HFFc6 (cell line): Measurements from ENCODE around the gene TMEM107. TPM values are rescaled to one million over a fixed set of nuclear protein-coding genes. Genes with fewer than 3 reads are reported as not detected.

ENCODE experiments used
- DNase-seq: peaks from one replicate; pipeline ENCODE4 v3.0.0-alpha.2; 2018
- H3K27ac Mint-ChIP-seq: 2 replicates; pipeline ENCODE4 v1.8.0; 2020; ENCODE audit warnings: mild to moderate bottlenecking, mixed read lengths
- H3K27me3 Mint-ChIP-seq: 2 replicates; pipeline ENCODE4 v1.8.0; 2021; ENCODE audit warnings: mild to moderate bottlenecking, moderate library complexity, mixed read lengths; ENCODE audit not compliant: insufficient read depth
- H3K36me3 Mint-ChIP-seq: 2 replicates; pipeline ENCODE4 v1.8.0; 2021; ENCODE audit warnings: low read depth, mixed read lengths
- H3K4me1 Mint-ChIP-seq: 2 replicates; pipeline ENCODE4 v1.8.0; 2020; ENCODE audit warnings: low read depth, mixed read lengths
- H3K4me3 Mint-ChIP-seq: 2 replicates; pipeline ENCODE4 v1.8.0; 2020; ENCODE audit warnings: mild to moderate bottlenecking, moderate library complexity, mixed read lengths
- H3K9me3 Mint-ChIP-seq: 2 replicates; pipeline ENCODE4 v1.8.0; 2020; ENCODE audit warnings: mild to moderate bottlenecking, mixed read lengths
- CTCF ChIP-seq: fragments of 200-600 bp; sonication (generic); IDR thresholded peaks from 2 replicates; pipeline ENCODE4 v1.5.0; 2021; ENCODE audit warnings: antibody characterized with exemption, mild to moderate bottlenecking
- total RNA-seq, 6 experiments: library from RNA; stranded (reverse); fragmentation: NEBNext Ultra II Directional; extraction: Animal tissue kit (Norgen Biotek cat#: 25700); gene quantifications; 2 replicates in 1 of 6; 3 replicates in 5 of 6; pipeline ENCODE4 v1.2.3, GENCODE V29; 2021

Gene TMEM107
- total RNA-seq, 6 experiments from 2014 or later = 13.8 to 18.8 (median 17.5) TPM

- Mint-ChIP-seq H3K4me1 (peaks cover 8% of the 10 kb centered on the region), H3K27me3 (peaks cover 12% of the 10 kb centered on the region), H3K4me3 (no peak overlapping the region), H3K27ac (no peak overlapping the region), H3K9me3 (no peaks in the 10 kb centered on the region), H3K36me3 (peaks cover 2% of the 10 kb centered on the region; the same call in 1 of the 2 replicates)
- TF ChIP-seq CTCF = peak; percentile 94
- peak; percentile 98 for DNase-seq
These were observed 37.4 kb downstream of the TMEM107 start for GRCh38 chr17:8138672-8139371.

- DNase-seq = no peak
- Mint-ChIP-seq H3K36me3 (no peaks in the 10 kb centered on the region), H3K27me3 (peaks cover 9% of the 10 kb centered on the region), H3K27ac (no peak overlapping the region), H3K4me1 (peaks cover 13% of the 10 kb centered on the region), H3K4me3 (no peak overlapping the region), H3K9me3 (no peaks in the 10 kb centered on the region)
- no peak for TF ChIP-seq CTCF
These were observed 37.9 kb downstream of the TMEM107 start for GRCh38 chr17:8138374-8138671.

DNA sequence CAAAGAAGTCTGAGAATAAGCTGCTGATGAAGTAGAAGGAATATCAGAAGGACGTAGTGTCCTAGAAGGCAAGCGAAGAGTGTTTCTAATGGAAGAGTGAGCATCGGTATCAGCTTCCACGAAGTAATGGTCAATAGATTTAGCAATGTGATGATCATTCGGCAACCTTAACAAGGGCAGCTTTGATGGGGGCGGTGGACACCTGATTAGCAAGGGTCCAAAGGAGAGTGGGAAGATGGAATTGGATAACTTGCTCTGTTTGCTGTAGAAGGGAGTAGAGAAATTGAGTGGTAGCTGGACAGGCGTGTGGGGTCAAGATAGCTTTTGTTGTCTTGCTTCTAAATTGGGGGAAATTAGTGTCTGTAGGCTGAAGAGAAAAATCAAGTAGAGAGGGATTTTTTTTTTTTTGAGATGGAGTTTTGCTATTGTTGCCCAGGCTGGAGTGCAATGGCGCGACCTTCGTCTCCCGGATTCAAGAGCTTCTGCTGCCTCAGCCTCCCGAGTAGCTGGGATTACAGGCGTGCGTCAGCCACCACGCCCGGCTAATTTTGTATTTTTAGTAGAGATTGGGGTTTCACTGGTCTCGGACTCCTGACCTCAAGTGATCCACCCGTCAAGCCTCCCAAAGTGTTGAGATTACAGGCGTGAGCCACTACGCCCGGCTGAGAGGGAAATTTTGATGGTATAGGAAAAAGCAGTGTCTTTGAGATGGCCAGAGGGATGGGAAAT lies 38.4 kb downstream of the TMEM107 start:
- Mint-ChIP-seq H3K4me3 (no peak overlapping the region), H3K9me3 (no peaks in the 10 kb centered on the region), H3K4me1 (peaks cover 18% of the 10 kb centered on the region), H3K27me3 (peaks cover 9% of the 10 kb centered on the region), H3K27ac (no peak overlapping the region), H3K36me3 (no peaks in the 10 kb centered on the region)
- TF ChIP-seq CTCF = no peak
- DNase-seq = no peak

GRCh38 chr17:8133941-8134340 lies 42.2 kb downstream of the TMEM107 start:
- H3K9me3 Mint-ChIP-seq = no peaks in the 10 kb centered on the region
- H3K27ac Mint-ChIP-seq = peak overlapping the region; percentile 43
- DNase-seq = no peak
- no peaks in the 10 kb centered on the region for H3K36me3 Mint-ChIP-seq
- H3K4me1 Mint-ChIP-seq = peaks cover 28% of the 10 kb centered on the region
- no peak for TF ChIP-seq CTCF
- peaks cover 1% of the 10 kb centered on the region for H3K27me3 Mint-ChIP-seq
- no peak overlapping the region for H3K4me3 Mint-ChIP-seq

DNA sequence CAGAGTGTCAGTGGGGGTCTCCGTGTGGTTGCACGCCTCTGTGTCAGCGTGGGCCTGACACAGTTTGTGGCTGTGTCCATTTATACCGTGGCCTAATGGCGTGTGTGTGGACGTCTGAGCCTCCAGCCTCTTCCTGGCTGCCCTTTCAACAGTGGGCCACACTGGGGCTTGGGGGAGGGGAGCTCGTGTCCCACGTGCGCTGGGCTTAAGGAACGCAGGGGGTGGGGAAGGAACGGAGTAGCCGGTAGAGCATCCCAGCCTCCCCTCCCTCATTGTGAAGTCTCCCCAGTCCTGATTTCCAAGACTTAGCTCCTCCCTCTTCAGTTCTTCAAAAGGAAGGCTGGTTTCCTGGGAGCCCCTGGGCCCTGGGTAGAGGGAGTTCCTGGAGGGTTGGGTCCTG lies 42.8 kb downstream of the TMEM107 start:
- no peaks in the 10 kb centered on the region for H3K9me3 Mint-ChIP-seq
- peaks cover 1% of the 10 kb centered on the region for H3K27me3 Mint-ChIP-seq
- no peak for DNase-seq
- no peaks in the 10 kb centered on the region for H3K36me3 Mint-ChIP-seq
- H3K4me3 Mint-ChIP-seq = no peak overlapping the region
- TF ChIP-seq CTCF = no peak
- 0 out of 2 replicates have a peak overlapping the region, but pooled peaks have one; percentile 43 for H3K27ac Mint-ChIP-seq
- peaks cover 28% of the 10 kb centered on the region for H3K4me1 Mint-ChIP-seq
